CD4-positive, alpha-beta T cell (primary cell): ENCODE results near the gene DEPDC4. TPM values are rescaled to one million over a fixed set of nuclear protein-coding genes. Genes with fewer than 3 reads are reported as not detected.
A peak's percentile ranks its signal among the peaks of the same experiment; 100 is the strongest.

Experiments
- ATAC-seq: fragments of 200-7000 bp; cut with Tn5 transposase; one replicate; pipeline ENCODE4 v1.10.0; 2022; ENCODE audit warnings: mild to moderate bottlenecking; ENCODE audit not compliant: poor library complexity
- CTCF ChIA-PET: fragments of 350-600 bp; sonication (Branson Sonifier 250); formaldehyde crosslinking; loops from one replicate; lab custom pipeline; 2021; ENCODE audit warnings: antibody characterized with exemption, inconsistent platforms; lab: Charles Lee
- POLR2A ChIA-PET: fragments of 350-600 bp; sonication (Branson Sonifier 250); formaldehyde crosslinking; loops from one replicate; lab custom pipeline; 2021; ENCODE audit warnings: antibody characterized with exemption, inconsistent platforms; lab: Charles Lee
- DNase-seq, 14 experiments: peaks; one replicate each; pipeline ENCODE4 v3.0.0-alpha.2; 2013 to 2020; ENCODE audit warnings: mixed read lengths in 2 of 14
- H3K27ac ChIP-seq, 2 donors: one replicate each; pipeline versions ENCODE4 v1.5.1 to v1.7.0; 2013; ENCODE audit warnings: low read length in 2 of 2, low read depth in 1 of 2, mild to moderate bottlenecking in 1 of 2
- H3K27me3 ChIP-seq, 2 experiments: 1 replicate in 1 of 2; 2 replicates in 1 of 2; pipeline versions ENCODE4 v1.6.1 to v1.7.0; 2013; ENCODE audit warnings: low read length in 2 of 2, control low read depth in 1 of 2, mild to moderate bottlenecking in 1 of 2, moderate library complexity in 1 of 2; ENCODE audit not compliant: insufficient read depth in 2 of 2, control insufficient read depth in 1 of 2
- H3K36me3 ChIP-seq: one replicate; pipeline ENCODE4 v1.6.1; 2013; ENCODE audit warnings: low read length, control low read depth; ENCODE audit not compliant: insufficient read depth
- H3K4me1 ChIP-seq: one replicate; pipeline ENCODE4 v1.6.1; 2013; ENCODE audit warnings: low read length, control low read depth; ENCODE audit not compliant: insufficient read depth
- H3K4me3 ChIP-seq: one replicate; pipeline ENCODE4 v1.5.1; 2013; ENCODE audit warnings: mild to moderate bottlenecking, low read length, moderate library complexity
- H3K9me3 ChIP-seq, 2 experiments: 1 replicate in 1 of 2; 2 replicates in 1 of 2; pipeline versions ENCODE4 v1.6.1 to v1.7.0; 2013; ENCODE audit warnings: low read length in 2 of 2, mild to moderate bottlenecking in 2 of 2, control low read depth in 1 of 2, moderate library complexity in 1 of 2; ENCODE audit not compliant: control insufficient read depth in 1 of 2, insufficient read depth in 1 of 2
- H3K27ac Mint-ChIP-seq: one replicate; pipeline ENCODE4 v1.8.0; 2020; ENCODE audit warnings: mixed read lengths
- H3K27me3 Mint-ChIP-seq: one replicate; pipeline ENCODE4 v1.8.0; 2021; ENCODE audit warnings: mixed read lengths
- H3K36me3 Mint-ChIP-seq: one replicate; pipeline ENCODE4 v1.8.0; 2021; ENCODE audit warnings: low read depth, mixed read lengths
- H3K4me1 Mint-ChIP-seq: one replicate; pipeline ENCODE4 v1.8.0; 2021; ENCODE audit warnings: low read depth, mixed read lengths
- H3K4me3 Mint-ChIP-seq: one replicate; pipeline ENCODE4 v1.8.0; 2020; ENCODE audit warnings: mild to moderate bottlenecking, mixed read lengths
- H3K9me3 Mint-ChIP-seq: one replicate; pipeline ENCODE4 v1.8.0; 2020; ENCODE audit warnings: mixed read lengths
- CTCF ChIP-seq: fragments of 200-600 bp; IDR thresholded peaks from one replicate; pipeline ENCODE4 v1.8.0; 2022; ENCODE audit warnings: antibody characterized with exemption, mild to moderate bottlenecking
- intact Hi-C, 2 experiments: fragments of 100-400 bp; cut with DNase I in 1 of 2; cut with micrococcal nuclease in 1 of 2; formaldehyde crosslinking; loops; one replicate each; pipeline versions ENCODE4 v1.15.1 to v1.9.0; 2023 to 2025; cut with DNase I, micrococcal nuclease
- total RNA-seq, 174 experiments: library from RNA in 2 of 174; stranded (reverse) in 2 of 174; gene quantifications; one replicate each; pipeline ENCODE4 v1.2.3 and lab custom pipeline; 2021 to 2026

Gene DEPDC4
- total RNA-seq, 2 experiments from 2014 or later: 0.27 to 0.50 TPM

- Histone ChIP-seq H3K4me1 (peaks cover 10% of the 10 kb centered on the region), H3K27ac (no peak overlapping the region), H3K4me3 (no peak overlapping the region), H3K9me3 (no peaks in the 10 kb centered on the region), H3K27me3 (no peaks in the 10 kb centered on the region), H3K36me3 (peaks cover 81% of the 10 kb centered on the region)
- ChIA-PET CTCF (no interaction called here), POLR2A (no interaction called here)
- intact Hi-C loops: no loop called here
- TF ChIP-seq CTCF: no peak
- Mint-ChIP-seq H3K4me1 (peaks cover 4% of the 10 kb centered on the region), H3K36me3 (peaks cover 76% of the 10 kb centered on the region), H3K4me3 (no peak overlapping the region), H3K27ac (no peak overlapping the region), H3K9me3 (no peaks in the 10 kb centered on the region), H3K27me3 (no peaks in the 10 kb centered on the region)
- no peak for DNase-seq
- ATAC-seq: no peak
Measured at GRCh38 chr12:100208834-100209233, 58.0 kb downstream of the DEPDC4 start.

GRCh38 chr12:100207311-100207710 lies 59.6 kb downstream of the DEPDC4 start:
- Mint-ChIP-seq H3K27me3 (no peaks in the 10 kb centered on the region), H3K27ac (no peak overlapping the region), H3K9me3 (no peaks in the 10 kb centered on the region), H3K4me1 (peaks cover 15% of the 10 kb centered on the region), H3K4me3 (no peak overlapping the region), H3K36me3 (peaks cover 73% of the 10 kb centered on the region)
- H3K27ac ChIP-seq: no peak overlapping the region
- peaks cover 70% of the 10 kb centered on the region for H3K36me3 ChIP-seq
- TF ChIP-seq CTCF: no peak
- no peak overlapping the region for H3K4me3 ChIP-seq
- ChIA-PET CTCF (no interaction called here), POLR2A (no interaction called here)
- no peaks in the 10 kb centered on the region for H3K27me3 ChIP-seq
- intact Hi-C loops: no loop called here
- no peak for DNase-seq
- peaks cover 22% of the 10 kb centered on the region for H3K4me1 ChIP-seq
- H3K9me3 ChIP-seq: no peaks in the 10 kb centered on the region
- ATAC-seq: no peak

GRCh38 chr12:100201604-100202423 lies 65.1 kb downstream of the DEPDC4 start:
- Histone ChIP-seq H3K9me3 (no peaks in the 10 kb centered on the region), H3K4me3 (peak overlapping the region; percentile 73), H3K27ac (peak overlapping the region in 1 of 2 donors; percentile 86), H3K36me3 (peaks cover 16% of the 10 kb centered on the region), H3K27me3 (no peaks in the 10 kb centered on the region), H3K4me1 (peaks cover 47% of the 10 kb centered on the region)
- no peaks in the 10 kb centered on the region for H3K27me3 Mint-ChIP-seq
- no peak for TF ChIP-seq CTCF
- ATAC-seq: no peak
- intact Hi-C loops: loop anchor here (2.0 kb wide), 2 partner anchors 37 to 65 kb away; partner anchors contain the start of genes DEPDC4 (in 1 of the 2) and SCYL2 (in 1 of the 2)
- ChIA-PET POLR2A (interaction anchor here (0.6 to 3.2 kb wide), 4 partner anchors 12 to 1608 kb away, joined by 3 to 72 read pairs (median 4); partner anchors contain the start of genes DEPDC4, SCYL2 and SLC25A3), CTCF (interaction anchor here (1.1 to 1.4 kb wide), 2 partner anchors 16 to 65 kb away, joined by 5 to 6 read pairs; partner anchors contain the start of genes DEPDC4 and SCYL2)
- H3K36me3 Mint-ChIP-seq: peaks cover 51% of the 10 kb centered on the region
- H3K4me3 Mint-ChIP-seq: peak overlapping the region; percentile 98
- no peak for DNase-seq
- H3K9me3 Mint-ChIP-seq: no peaks in the 10 kb centered on the region
- H3K27ac Mint-ChIP-seq: peak overlapping the region; percentile 99
- peaks cover 40% of the 10 kb centered on the region for H3K4me1 Mint-ChIP-seq
